Measurements from ENCODE around the gene RBM20. TPM values are rescaled to one million over a fixed set of nuclear protein-coding genes. Genes with fewer than 3 reads are reported as not detected.

The RBM20 gene
- total and polyA plus RNA-seq, 10 of the 15 experiments (the other 5 are each of a cell fraction or from before 2014, with no cell fraction given): 0.04 to 0.26 (median 0.15) TPM

DNA sequence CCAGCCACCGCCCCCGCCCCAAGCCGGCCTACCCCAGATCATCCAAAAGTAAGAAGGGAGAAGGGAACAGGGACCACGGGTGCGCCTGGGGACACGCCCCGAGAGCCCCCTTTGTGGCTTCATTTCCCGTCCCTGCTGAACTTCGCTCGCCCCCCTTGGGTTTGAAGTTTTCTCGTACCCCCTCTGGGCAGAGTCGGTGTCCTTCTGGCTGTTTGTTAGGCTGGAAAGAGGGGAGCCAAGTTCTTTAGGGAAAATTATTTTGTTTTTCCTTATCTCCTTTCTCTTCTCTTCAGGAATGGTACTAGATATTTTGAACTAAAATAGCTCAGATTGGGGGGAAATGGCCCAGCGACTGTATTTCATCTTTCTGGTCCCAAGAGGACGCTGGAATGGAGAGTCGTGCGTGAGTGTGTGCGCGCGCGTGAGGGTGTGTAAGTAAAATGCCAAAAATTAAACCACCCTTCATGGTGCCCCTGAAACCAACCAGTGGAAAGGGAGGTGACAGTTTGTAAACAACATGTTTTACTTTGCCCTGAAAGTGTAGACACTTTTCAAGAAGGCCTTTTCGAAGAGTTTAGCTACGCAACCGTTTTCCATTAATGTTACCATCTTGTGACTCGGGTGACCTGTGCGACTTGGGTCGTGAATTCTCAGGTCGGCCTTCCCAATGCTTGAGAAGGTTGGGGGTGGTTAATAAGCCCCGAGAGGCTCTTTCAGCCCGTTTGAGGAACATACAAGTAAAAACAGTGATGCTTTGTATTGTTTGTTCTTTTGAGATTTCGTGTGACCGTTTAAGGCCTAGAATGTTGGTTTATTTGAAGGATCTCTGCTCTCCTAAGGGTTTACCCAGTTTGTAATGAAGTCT, 694 bp downstream of the RBM20 start (continued):
- no peak for TF ChIP-seq ZNF687 (IDR thresholded peaks at IDR 0.05)
- no peak for TF ChIP-seq ZSCAN29 (IDR thresholded peaks at IDR 0.05)
- no peak for TF ChIP-seq STAT1 (conservative IDR thresholded peaks at IDR 0.05)
- TF ChIP-seq LARP7 (IDR thresholded peaks at IDR 0.05): no peak
- no peak for TF ChIP-seq ZNF207 (IDR thresholded peaks at IDR 0.05; ENCODE audit: borderline replicate concordance)
- TF ChIP-seq BCL11A (IDR thresholded peaks at IDR 0.05; ENCODE audit: low read depth, low read length): no peak
- no peak for TF ChIP-seq SIN3A (IDR thresholded peaks at IDR 0.05; ENCODE audit: low read depth, low read length)
- TF ChIP-seq MYB (IDR thresholded peaks at IDR 0.05; ENCODE audit: borderline replicate concordance, low read depth, low read length): no peak
- TF ChIP-seq SMARCA5 (IDR thresholded peaks at IDR 0.05): no peak
- TF ChIP-seq CBFB (IDR thresholded peaks at IDR 0.05; ENCODE audit: low read depth): no peak
- no peak for TF ChIP-seq USF1 (IDR thresholded peaks at IDR 0.05; ENCODE audit: borderline replicate concordance, extremely low read length, insufficient read depth, low read depth, low read length)
- no peak for TF ChIP-seq EZH2 (IDR thresholded peaks at IDR 0.05; ENCODE audit: borderline replicate concordance, control insufficient read depth, low read depth, low read length)
- no peak for TF ChIP-seq MTA3 (IDR thresholded peaks at IDR 0.05; ENCODE audit: borderline replicate concordance, low read length)
- TF ChIP-seq, protein P1, sequence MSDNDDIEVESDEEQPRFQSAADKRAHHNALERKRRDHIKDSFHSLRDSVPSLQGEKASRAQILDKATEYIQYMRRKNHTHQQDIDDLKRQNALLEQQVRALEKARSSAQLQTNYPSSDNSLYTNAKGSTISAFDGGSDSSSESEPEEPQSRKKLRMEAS (IDR thresholded peaks at IDR 0.05; ENCODE audit: low read depth, low read length): no peak
- no peak for TF ChIP-seq POLR2AphosphoS2 (IDR thresholded peaks at IDR 0.05; ENCODE audit: low read depth, low read length)

Measured in GM12878 (cell line).